HG02642 (cell line): ENCODE results near the gene JUND.

Experiments
- ATAC-seq: cut with Tn5 transposase; IDR thresholded peaks from one replicate; pipeline ENCODE4 v1.9.1; 2021; ENCODE audit warnings: mild to moderate bottlenecking; ENCODE audit not compliant: unreplicated experiment, poor library complexity

Gene JUND

DNA sequence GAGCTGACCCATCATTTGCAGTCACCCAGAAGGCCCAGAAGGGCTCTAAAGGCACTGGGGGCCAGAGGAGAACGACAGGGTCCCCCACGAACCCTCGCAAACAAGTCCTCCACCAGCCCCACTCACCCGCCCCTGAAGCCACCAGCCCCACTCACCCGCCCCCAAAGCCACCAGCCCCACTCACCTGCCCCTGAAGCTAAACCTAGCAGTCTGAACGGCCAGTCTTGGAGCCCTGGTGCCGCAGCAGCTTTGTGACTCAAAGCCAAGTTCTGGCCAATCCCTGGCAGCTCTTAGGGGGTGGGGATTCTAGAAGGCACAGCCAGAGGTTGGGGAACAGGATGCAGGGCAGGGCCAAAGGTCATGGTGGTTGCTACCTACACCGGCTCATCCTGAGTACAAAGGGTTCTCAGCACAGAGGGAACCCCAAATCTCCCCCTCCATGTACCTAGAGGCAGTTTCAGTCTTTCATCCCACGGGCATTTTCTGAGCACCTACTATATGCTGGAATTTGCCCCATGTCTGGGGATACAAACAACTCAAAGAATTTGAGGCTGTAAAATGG lies 7.1 kb downstream of the JUND start, which contains the start of gene IQCN:
TSS of gene IQCN (minus strand) at position 234 of the 562 bp plus-strand sequence. CDS start 4,974 bp downstream, outside the sequence.
- ATAC-seq = no peak

DNA sequence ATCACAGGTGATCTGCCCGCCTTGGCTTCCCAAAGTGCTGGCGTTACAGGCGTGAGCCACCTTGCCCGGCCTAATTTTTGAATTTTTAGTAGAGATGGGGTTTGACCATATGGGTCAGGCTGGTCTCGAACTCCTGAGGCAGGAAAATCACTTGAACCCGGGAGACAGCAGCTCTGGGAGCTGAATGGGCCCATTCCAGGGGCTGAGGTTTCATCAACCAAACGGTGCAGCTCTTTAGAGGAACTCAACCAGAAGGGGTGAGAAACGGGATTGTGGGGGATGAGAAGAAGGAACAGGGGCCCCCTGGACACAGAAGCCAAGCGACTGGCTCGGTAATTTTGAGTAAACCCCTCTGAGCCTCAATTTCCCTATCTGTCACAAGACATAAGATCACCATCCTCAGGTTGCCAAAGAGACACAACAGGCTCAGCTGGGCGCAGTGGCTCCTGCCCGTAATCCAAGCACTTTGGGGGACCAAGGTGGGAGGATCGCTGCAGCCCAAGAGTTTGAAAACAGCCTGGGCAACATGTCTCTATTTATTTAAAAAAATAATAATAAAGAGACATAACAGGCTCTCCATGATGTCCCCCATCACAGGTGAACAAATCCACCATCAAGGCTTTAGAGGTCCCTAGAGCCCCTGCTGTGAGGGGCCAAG lies 7.7 kb downstream of the JUND start:
- ATAC-seq = no peak

DNA sequence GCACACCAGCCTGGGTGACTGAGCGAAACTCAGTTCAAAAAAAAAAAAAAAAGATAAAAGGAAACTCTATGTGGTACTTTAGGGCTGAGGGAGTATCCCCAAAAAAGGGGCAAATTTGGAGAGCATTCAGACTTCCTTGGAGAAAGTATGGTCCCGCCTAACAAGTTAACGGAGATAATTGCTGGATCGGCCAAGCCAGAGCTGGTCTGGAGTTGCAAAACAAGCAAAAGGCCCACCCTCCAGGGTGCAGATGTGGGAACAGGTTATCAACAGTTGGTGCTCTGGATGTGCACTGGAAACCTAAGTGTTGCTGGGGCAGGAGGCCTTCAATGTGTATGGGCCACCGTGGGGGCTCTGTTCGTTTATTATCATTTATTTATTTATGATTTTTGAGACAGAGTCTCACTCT lies 10.0 kb downstream of the JUND start:
- no peak for ATAC-seq

DNA sequence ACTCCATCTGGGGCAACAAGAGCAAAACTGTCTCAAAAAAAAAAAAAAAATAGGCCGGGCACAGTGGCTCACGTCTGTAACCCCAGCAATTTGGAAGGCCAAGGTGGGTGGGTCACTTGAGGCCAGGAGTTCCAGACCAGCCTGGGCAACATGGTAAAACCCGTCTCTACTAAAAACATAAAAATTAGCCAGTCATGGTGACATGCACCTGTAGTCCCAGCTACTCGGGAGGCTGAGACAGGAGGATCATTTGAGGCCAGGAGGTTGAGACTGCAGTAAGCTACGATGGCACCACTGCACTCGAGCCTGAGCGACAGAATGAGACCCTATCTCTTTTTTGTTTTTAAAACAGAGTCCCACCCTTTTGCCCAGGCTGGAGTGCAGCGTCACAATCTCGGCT lies 11.1 kb downstream of the JUND start:
- no peak for ATAC-seq

DNA sequence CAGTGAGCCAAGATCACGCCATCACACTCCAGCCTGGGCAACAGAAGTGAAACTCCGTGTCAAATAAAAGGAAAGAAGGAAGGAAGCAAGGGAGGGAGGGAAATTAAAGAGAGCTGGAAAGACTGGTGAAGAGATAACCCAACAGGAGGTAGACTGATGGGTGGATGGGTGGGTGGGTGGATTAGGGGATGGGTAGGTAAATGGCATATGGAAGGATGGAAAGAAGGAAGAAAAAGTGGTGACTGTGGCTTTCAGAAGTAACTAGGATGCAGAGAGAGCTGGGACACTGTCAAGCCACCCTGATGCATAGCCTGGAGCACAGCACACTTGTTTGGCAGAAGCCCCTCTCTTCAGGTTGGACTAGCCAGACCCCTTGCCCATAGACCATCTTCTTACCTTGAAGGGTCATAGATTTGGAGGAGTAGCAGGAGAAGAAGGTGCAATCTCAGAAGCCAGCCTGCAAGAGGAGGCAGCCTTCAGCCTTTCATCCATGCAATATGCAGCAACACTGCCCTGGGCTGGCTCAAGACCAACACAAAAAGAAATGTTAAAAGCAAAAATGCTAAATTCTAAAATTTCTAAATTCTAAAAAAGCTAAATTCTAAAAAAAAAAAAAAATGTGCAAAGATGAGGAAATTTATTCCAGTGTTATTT lies 12.2 kb downstream of the JUND start:
- ATAC-seq = no peak

DNA sequence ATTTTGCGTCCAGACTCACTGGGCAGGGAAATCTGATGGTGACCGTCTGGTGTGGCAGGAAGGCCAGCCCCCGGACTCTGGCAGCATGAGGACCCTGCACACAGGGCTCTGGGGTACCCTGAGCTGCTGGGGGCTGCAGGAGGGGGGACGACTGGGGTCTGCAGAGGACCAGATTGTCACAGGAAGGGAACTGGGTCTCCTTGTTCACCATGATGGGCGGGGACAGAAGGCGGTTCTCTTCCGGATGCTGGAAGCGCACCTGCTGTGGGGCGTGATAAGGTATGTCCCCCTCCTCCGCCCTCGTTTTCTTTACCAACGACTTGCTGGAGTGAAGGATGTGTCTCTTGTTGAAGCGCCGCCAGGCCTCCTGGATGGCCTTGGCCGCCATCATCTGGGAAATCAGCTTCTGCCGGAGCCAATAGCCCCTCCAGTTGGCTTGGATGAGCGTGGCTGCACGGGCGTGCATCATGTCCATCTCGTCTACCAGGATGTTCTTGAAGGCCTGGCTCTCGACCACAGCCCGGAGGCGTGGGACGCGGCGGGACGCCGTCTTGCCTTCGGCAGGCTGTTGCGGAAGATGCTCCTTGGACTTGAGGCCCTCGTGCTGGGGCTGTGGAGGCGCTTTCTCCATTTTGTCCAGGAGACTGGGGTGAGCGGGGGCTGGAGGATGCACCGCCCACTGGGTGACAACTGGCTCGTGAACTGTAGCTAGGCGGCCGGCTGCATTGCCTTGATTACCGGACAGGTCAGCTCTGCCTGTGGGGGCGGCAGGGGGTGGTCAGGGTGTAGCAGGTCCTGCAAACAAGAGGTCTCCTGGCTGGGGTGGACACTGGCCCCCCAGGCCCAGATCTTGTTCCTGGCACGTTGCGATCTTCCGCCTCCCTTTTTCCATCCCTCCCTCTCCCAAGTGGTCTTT lies 14.4 kb downstream of the JUND start:
- no peak for ATAC-seq

DNA sequence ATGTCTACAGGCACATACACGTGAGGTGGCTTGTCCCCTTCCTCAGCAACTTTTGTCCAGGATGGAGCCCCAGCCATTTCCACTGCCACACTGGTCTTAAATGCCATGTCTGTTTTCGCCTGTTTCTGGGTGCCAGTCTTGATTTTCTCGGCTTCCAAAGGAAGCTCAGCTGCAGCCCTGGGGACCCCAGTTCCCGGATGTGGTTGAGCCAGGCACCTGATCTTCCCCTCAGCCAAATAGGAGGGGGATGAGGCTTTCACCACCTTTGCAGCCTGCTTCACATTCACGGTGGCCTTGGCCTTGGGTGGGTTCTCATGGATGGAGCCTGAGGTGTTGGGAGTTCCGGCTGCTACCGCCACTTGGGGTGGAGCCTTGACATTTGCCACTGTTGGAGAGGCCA lies 15.8 kb downstream of the JUND start:
- ATAC-seq = no peak

DNA sequence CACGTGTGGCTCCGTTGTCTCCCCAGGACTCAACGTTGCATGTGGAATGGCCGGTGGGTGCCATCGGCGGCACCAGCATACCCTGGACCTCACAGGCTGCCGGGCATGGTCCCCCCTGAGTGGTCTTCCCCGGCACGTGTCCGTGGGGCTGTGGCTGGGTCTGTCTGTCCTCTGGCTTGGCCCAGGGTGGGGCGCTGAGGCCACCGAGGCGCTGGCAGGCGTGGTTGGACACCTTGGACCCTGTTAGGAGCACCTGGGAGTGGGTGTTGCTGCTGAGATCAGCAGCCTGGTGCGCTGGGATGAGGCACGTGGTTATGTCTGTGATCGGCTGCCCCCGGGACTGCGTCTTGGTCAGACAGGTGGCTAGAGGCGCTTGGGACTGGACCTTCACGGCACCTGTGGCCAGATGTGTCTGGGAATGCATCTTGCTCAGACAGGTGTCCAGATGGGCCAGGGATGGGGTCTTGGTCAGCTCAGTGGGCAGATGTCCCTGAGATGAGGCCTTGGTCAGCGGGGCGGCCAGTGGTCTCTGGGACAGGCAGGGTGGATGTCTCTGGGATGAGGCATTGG lies 16.4 kb downstream of the JUND start:
- no peak for ATAC-seq

DNA sequence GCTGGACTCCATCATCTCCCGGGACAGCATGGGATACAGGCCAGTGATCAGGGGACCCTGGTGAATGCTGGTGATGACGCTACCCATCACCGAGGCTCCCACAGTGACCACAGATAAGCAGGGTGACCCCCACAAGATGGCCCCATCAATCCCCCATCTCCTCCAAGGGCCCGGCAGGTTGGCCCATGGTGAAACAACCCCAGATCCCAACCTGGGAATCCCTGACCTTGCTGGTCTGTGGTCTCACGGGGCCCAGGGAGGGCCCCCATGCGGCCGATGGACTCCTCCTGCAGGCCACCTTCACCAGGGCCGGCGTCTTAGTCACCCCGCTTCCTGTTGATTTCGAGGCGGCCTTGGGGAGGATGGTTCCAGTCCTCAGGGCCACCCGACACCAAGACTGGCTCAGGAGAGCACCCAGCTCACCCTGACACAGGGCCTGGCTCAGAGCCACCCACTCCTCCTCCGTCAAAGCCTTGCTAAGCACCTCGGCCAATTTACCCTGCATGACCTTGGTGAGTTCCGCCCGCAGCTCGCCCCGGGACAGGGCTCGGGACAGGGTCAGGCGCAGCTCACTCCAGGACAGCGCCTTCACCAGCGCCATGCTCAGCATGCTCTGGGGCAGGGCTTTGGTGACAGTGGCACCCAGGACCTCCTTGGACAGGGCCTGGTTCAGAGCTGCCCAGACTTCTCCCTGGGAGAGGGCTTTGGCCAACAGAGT lies 17.1 kb downstream of the JUND start:
- ATAC-seq = no peak

DNA sequence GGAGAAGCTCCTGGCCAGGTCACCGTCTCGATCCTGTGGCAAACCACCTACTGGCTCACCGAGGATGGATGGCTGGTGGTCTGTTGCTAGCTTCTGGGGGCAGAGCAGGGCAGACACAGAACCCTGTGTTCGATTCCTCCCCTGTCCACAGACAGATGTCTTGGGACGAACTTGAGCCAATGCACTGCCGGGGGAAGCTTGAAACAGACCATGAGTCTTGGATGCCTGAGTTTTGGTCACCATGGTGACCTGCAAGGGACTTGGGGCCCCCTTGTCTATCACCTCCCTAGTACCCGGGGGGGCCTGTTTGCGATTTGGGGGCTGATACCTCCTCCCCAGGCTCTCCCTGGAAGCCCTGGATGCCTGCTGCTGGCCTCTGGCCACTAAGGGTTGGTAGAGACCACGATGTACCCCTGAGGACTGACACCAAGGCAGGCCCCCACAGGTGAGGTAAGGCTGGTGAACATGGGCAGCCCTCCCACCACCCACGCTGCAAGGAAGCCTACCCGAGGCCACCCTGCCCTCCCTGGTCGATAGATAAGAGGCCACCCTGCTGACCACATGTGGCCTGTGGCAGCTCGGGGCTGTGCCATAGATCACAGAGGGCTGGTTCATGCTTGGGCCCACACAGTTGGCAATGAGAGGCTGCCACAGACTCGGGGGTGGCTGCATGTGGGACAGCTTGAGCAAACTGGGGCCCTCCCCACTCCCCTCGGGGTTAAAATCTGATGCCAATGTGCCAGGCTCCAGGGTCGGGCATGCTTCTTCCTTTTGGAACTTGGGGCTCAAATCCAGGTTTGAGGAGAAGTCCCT lies 17.9 kb downstream of the JUND start:
- ATAC-seq = no peak

DNA sequence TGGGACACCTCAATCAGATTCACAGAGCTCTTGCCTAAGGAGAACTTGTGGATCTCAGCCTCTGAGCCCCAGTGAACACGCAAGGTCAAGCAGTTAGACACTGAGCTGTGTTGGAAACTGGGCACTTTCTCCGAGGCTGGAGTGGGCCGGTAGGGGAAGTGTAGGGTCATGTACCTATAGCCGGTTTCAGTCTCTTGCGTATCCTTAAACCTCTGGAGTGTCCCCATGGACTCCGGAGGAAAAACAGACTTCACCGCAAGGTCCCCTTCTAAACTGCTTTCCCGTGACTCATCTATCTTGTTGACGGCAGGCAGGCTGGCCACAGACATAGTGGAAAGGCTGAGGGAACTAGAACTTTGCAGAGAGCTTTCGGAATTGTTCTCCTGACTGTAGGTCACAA lies 18.5 kb downstream of the JUND start:
- no peak for ATAC-seq

DNA sequence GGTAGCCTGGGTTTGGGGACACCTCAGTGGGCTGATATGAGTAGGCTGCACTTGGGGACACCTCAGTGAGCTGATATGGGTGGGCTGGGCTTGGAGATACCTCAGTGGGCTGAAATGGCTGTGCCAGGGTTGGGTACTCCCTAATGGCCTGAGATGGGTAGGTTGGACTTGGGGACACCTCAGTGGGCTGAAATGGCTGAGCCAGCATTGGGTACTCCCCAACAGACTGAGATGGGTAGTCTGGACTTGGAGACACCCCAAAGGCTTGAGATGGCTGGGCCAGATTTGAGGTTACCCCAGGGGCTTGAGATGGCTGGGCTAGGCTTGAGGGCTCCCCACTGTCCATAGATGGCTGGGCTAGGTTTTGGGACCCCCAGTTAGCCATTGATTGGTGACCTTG lies 19.3 kb downstream of the JUND start:
- no peak for ATAC-seq

DNA sequence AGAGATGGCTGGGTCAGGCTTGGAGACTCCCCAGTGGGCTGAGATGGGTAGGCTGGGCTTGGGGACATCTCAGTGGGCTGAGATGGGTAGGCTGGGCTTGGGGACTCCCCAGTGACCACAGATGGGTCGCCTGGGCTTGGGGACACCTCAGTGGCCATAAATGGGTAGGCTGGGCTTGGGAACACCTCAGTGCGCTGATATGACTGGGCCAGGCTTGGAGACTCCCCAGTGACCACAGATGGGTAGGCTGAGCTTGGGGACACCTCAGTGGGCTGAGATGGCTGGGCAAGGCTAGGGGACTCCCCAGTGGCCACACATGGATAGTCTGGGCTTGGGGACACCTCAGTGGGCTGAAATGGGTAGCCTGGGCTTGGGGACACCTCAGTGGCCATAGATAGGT lies 19.9 kb downstream of the JUND start:
- no peak for ATAC-seq

DNA sequence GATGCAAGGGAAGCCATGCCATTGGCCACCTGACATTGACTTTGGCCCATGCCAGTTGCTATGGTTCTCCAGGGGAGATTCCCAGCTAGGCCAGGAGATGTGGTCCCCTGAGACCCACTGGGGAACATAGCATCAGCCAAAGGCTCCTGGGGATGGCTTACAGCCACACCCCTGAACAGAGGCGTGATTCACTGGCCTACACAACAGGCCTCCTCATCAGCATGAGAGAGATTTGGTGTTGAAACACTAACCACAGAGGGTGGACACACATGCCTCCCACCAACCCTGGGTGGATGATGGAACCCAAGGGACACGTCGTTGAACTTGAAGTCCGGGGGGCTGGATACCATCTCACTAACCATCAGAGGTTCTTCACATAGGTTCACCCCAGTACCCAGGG lies 21.5 kb downstream of the JUND start:
- ATAC-seq = no peak

DNA sequence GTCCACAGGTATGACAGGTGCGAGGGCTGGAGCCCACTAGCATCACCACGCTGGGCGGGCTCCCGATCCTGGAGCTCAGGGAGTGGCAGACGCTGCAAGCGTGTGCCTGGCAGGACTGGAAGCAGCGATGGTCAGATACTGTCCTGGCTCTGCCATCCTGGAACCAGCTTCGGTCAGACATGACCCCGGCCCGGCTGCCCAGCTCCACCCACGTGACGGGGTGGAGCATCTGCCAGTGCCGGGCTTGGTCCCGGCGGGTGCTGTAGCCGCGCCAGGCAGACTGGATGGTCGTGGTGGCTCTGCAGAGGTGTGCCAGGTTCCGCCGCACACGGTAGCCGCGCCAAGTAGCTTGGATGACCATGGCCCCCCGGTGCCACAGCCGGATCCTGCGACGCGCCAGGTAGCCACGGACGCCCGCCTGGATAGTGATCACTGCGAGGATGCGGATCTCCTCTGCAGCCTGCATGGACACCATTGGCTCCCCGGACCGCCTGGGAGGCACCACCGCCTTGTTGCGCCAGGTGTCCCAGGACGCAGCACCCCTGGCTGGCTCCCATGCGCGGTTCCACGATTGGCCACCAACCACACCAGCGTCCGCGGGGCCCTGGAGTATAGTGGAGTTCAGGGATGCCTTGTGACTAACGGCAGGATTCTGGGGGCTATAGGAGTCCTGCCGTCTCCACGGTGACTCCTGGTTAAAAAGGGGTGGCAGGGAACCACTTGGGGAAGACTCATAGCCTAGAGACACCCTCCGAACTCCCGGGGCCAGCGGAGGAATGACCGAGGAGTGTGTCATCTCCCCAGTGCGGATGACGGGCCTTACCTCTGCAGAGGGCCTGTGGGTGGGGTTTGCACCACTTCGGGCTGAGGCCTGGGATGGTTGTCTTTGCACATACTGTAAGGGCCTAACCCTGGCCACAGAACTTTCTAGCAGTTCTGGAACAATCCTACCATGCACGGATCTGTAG lies 23.6 kb downstream of the JUND start:
- no peak for ATAC-seq

DNA sequence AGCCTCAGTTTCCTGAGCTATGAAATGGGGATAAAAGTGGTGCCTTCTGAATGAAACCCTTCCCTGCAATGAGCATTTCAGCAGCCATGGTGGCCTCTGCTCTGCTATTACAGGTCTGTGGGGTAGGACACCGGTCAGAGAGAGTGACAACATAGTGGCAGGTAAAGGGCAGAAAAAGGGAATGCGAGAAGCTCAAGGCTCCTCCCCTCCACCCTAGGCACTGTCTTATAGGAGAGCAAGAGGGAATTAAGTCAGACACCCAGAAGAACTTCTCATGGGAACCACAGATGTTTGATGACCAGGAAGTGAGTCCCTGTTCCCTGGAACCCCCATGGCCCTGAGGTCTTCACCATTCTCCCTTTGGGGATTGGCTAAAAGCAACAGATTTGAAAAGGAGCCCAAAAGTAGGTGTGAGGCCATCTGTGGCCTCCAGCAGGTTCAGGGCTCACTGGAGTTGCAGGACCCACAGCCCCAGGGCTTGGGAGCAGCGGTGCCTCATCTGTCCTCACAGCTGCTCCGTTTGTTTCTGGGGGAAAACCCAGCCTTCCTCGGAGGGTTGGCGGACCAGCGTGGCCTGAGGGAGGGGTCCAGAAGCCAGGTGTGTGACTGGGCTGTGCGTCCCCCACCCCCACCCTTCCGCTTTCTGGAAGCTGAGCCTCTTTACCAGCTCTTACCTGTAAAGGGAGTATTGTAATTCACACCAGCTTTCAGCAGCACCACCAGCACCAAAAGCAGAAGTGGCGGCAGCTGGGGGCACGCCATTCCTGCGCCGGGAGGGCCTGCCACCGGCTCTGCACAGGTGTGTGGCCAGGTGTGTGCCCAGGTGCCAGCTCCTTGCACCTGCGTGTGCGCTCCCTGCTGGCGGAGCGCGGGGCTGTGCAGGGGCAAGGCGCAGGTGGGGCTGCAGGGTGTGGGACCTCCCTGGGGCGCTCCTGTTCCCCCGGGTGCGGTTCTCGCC lies 26.6 kb downstream of the JUND start:
- no peak for ATAC-seq

DNA sequence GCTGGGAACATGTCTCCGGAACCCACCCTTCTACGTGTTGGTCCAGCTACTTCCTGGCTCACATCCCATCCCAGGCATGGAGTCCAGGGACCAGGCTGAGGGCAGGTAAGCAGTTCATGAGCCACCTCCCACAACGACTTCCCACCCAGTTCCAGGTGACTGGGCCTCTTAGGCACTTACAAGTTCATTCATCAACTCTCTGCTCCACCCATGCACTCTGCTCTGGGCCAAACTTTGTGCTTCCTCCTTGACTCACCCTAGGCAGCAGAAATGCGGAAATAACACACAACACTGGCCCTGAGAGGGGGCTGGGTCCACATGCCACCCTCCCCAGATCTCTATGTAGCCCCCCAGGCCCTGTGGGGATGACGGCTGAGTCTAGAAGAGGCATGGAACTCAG lies 27.7 kb downstream of the JUND start:
- no peak for ATAC-seq
